NCI-H1092 treated with DMSO at 0.1 percent for 48 hours (cell line): ENCODE results near the gene CACNA1B.

Experiments used
- DNase-seq: peaks from one replicate; lab custom pipeline; 2025; lab: John Stamatoyannopoulos, UW

The CACNA1B gene

GRCh38 chr9:138053321-138053868 lies 175.8 kb downstream of the CACNA1B start:
- no peak for DNase-seq

- DNase-seq = no peak
These were observed 176.6 kb downstream of the CACNA1B start for GRCh38 chr9:138053996-138054752.

GRCh38 chr9:138057726-138058125 lies 180.1 kb downstream of the CACNA1B start:
- DNase-seq = no peak

DNA sequence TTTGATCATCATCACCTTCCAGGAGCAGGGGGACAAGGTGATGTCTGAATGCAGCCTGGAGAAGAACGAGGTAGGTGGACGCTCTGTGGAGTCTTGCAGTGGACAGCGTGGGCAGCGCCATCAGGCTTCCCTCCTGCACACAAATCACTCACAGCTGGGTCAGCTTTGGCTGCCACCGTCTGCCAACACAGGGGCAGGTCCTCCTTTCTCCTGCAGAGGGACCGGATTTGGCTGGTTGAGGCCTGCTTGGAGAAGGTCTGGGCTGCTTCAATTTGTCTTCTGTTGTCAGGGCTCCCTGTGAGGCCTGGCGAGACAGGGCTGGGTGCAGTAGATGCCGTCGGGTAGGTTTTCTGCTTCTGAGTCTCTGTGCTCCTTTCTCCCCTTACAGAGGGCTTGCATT lies 180.6 kb downstream of the CACNA1B start:
- no peak for DNase-seq

- no peak for DNase-seq
These were observed 181.6 kb downstream of the CACNA1B start for GRCh38 chr9:138059196-138059595.

- DNase-seq = no peak
These were observed 182.8 kb downstream of the CACNA1B start for GRCh38 chr9:138060365-138060764.

DNA sequence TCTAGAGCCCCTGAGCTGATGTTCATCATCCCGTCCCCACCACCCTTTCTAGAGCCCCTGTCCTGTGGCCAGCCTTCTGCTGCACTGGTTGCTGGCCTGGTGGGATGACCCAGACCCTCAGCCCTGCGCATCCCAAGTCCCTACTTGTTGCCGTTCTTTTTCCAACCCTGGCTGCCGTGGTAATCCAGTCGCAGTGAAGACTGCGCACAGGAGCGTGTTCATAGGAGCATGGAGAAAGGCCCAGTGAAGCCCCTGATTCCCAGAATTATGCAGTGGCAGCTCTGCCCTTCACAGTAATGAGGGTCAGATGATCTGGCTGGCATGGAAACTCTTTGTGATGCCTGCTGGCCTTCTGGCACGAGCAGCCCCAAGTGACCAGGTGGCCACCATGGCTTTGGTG lies 183.3 kb downstream of the CACNA1B start:
- no peak for DNase-seq

DNA sequence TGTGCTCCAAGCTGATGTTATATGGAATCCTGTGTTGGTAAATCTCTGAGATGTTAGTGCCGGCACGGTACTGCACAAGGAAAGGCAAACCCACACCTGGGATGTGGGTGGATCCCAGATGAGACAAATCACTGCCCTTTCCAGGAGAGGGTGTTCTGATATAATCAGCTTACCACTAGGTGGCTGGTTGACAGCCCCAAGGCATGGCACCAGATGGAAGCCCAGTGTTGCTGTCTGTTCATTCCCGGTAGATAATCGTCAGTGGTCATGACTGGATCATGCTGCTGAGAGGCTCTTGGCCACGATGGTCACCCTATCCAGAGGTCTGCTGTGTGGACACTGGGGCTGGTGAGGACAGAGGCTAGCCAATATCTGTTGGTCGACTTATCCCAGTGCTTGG lies 184.0 kb downstream of the CACNA1B start:
- no peak for DNase-seq

DNA sequence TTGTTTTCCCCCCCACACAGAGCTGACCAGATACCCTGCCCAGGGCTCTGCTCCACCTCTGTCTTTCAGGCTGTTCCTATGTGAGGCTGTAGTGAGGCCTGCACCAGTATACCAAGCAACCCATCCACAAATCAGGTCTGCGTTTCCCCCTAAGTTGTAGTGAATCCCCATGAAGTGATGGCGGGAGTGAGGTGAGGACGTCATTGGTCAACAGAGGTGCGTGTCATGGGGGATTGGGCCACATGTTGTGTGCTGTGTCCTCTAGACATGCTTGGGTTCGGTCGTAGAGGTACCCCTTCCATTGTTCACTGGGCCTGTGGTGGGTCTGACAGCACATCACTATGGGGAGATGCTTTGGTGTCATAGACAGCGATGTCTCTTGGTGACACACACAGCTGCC lies 184.6 kb downstream of the CACNA1B start:
- no peak for DNase-seq

GRCh38 chr9:138063033-138063432 lies 185.5 kb downstream of the CACNA1B start:
- DNase-seq = no peak

- no peak for DNase-seq
These were observed 186.2 kb downstream of the CACNA1B start for GRCh38 chr9:138063785-138064184.

- no peak for DNase-seq
These were observed 187.0 kb downstream of the CACNA1B start for GRCh38 chr9:138064547-138064946.

DNA sequence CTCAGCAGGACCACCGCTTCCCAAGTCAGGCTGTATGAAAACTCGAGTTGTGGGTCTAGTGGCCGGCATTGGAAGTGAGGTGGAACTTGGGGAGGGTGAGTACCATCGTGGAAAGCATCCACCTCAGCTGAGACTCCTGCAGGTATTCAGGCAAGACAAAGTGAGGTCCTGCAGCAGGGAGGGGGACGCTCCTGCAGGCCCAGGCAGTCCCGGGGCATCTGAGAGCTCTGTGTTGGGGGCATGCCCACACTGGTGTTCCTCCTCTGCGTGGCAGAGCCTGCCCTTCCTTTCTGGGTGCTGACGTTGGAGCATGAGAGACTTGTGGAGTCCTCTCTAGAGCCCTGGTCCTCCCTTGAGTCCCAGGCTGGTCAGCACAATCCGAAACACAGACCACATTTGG lies 187.7 kb downstream of the CACNA1B start:
- DNase-seq = no peak

- no peak for DNase-seq
These were observed 188.5 kb downstream of the CACNA1B start for GRCh38 chr9:138066049-138066448.

GRCh38 chr9:138067613-138068367 lies 190.2 kb downstream of the CACNA1B start:
- no peak for DNase-seq

- DNase-seq = no peak
These were observed 191.0 kb downstream of the CACNA1B start for GRCh38 chr9:138068601-138069035.

DNA sequence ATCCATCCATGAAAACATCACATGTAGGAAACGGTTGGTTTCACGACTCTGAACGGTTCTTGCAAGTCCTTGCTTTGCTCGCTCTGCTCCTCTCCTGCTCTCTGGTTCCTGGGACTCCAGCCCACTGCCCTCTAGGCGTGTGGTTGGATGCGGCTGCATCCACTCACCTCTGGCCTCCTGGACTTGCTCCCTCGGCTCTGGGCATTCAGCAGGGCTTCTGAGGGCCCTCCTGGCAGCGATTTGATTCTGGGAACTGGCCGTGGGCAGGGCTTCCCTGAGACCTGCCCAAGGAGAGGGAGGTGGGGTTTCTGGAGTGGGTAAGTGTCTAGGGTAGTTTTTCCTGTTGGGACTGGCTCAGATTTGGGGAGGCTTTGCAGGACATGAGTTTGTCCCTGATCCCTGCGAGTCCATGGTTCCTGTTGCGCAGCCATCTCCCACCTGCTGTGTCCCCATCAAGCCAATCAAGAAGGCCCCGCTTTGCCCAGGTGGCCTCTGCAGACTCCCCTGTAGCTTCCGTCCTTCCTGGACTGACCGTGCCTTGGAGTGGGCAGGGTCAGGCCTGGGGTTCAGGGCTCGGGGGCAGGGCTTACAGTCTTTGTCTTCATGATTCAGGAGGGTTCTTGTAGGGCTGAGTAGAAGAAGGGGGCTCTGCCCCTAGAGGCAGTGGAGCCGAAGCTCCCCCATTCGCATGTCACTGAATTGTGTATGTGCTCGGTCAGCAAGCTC lies 192.3 kb downstream of the CACNA1B start:
- DNase-seq = no peak

GRCh38 chr9:138070815-138071214 lies 193.2 kb downstream of the CACNA1B start:
- DNase-seq = no peak

DNA sequence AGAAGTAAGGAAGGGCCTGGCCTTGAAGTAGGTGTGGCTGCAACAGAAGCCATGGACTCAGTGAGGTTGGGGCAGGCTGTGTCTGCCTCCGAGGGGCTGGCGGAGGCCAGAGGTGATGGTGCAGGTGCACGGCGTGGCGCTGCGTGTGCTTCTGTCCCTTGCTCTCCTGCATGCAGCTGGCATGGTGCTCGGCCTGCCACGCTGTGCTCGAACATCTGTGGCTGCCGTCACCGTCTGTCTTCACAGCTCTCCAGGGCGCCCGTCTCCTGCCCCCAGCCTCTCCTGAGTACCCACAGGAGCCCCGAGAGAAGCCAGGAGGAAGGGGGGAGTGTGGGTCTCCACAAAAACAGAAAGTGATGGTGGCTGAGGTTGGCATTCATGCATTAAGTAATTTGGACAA lies 193.7 kb downstream of the CACNA1B start:
- no peak for DNase-seq

DNA sequence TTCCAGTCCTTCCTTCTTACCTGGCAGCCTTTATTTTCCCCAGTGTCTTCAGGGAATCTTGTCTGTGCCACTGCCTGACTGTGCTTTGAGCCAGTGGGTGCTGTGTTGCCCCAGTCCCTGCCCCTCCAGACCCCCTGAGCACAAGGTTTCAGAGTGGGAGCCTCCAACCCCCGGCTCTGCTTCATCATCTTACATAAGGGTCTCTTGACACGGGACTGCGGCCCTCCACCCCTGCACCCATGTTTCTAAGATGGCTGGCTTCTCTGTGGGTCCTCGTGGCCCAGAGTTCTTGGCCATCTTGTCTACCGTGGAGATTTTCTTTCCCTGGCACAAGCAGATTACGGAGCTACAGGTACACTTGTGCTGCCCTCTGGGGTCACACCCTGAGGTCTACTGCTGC lies 194.1 kb downstream of the CACNA1B start:
- DNase-seq = no peak

DNA sequence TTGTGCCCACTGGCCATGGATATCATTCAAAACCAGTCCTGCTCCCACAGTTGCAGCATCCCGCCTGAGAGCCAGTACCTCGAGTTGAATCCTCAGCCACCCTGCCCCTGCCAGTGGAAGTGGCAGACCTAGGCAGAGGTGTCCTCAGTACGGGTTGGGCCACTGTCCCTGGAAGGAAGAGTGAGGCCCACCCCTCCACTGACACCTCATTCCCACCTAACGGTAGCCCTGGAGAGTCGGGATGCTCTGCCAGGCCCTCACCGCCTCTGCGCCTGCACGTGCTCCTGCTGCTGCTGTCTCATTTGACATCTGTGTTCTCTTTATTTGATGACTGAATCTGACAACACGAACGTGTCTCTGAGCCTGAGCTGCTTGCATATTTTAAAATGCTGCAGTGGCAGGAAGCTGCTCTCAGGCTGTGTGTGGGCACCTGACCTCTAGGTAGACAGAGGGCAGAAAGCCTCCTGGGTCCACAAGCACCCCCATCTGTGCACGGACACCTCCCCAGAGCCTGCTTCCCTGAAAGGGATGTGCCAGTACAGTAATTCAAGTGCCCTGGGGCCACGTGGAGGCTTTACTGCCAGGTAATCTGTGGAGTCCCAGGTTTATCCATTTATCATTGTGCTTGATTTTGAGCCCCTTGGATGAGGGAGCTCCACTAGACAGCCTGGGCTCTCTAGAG lies 194.7 kb downstream of the CACNA1B start:
- no peak for DNase-seq

DNA sequence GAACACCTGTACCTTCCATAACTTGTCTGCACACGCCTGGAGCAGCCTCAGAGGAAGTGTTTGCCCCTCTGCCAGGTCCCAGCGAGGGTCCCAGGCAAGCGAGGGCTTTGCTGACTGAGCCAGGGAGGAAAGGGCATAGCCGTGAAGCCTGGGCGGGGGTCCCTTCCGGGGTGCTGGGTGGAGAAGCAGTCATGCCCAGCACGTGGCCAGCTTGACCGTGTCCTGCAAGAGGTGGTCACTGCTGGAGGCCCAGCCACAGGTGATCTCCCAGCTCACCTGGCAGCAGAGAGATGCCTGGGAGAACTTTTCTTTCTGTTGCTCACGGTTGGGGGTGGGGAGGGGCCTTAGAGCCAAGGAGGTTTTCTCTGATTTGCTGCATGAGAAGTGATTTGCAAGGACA lies 195.3 kb downstream of the CACNA1B start:
- no peak for DNase-seq
